IPS-20b (cell line): ENCODE measurements around the gene CHD6.

Experiments used
- H3K27ac ChIP-seq: one replicate; pipeline ENCODE4 v1.5.1; 2013; ENCODE audit warnings: low read length
- H3K27me3 ChIP-seq: 2 replicates; pipeline ENCODE4 v1.6.1; 2013; ENCODE audit warnings: mild to moderate bottlenecking, low read length, inconsistent platforms; ENCODE audit not compliant: insufficient read depth
- H3K36me3 ChIP-seq: 2 replicates; pipeline ENCODE4 v1.6.1; 2013; ENCODE audit warnings: low read depth, mild to moderate bottlenecking, inconsistent platforms, low read length, moderate library complexity; ENCODE audit not compliant: insufficient read depth
- H3K4me1 ChIP-seq: 2 replicates; pipeline ENCODE4 v1.6.1; 2013; ENCODE audit warnings: mild to moderate bottlenecking, control low read depth, inconsistent platforms, low read length, moderate library complexity; ENCODE audit not compliant: insufficient read depth
- H3K4me3 ChIP-seq: 2 replicates; pipeline ENCODE4 v1.5.1; 2013; ENCODE audit warnings: mild to moderate bottlenecking, low read length, inconsistent platforms
- H3K9ac ChIP-seq: 2 replicates; pipeline ENCODE4 v1.6.1; 2013; ENCODE audit warnings: low read depth, mild to moderate bottlenecking, inconsistent platforms, low read length, moderate library complexity
- H3K9me3 ChIP-seq: 2 replicates; pipeline ENCODE4 v1.6.1; 2013; ENCODE audit warnings: mild to moderate bottlenecking, low read depth, low read length, inconsistent platforms; ENCODE audit not compliant: insufficient read depth

The CHD6 gene

GRCh38 chr20:41643504-41643938, 25.3 kb upstream of the CHD6 start:
- no peak overlapping the region for H3K27ac ChIP-seq
- no peaks in the 10 kb centered on the region for H3K27me3 ChIP-seq
- no peak overlapping the region for H3K9ac ChIP-seq
- no peak overlapping the region for H3K4me3 ChIP-seq
- no peaks in the 10 kb centered on the region for H3K36me3 ChIP-seq
- H3K9me3 ChIP-seq, result no peaks in the 10 kb centered on the region
- H3K4me1 ChIP-seq, result peaks cover 4% of the 10 kb centered on the region; the same call in 1 of the 2 replicates

- Histone ChIP-seq H3K36me3 (no peaks in the 10 kb centered on the region), H3K9me3 (no peaks in the 10 kb centered on the region), H3K27ac (no peak overlapping the region), H3K4me3 (no peak overlapping the region), H3K9ac (no peak overlapping the region), H3K4me1 (peaks cover 4% of the 10 kb centered on the region; the same call in 1 of the 2 replicates), H3K27me3 (no peaks in the 10 kb centered on the region)
These were observed 21.5 kb upstream of the CHD6 start for GRCh38 chr20:41639630-41640029.

GRCh38 chr20:41638456-41638855, 20.3 kb upstream of the CHD6 start:
- H3K36me3 ChIP-seq, result no peaks in the 10 kb centered on the region
- H3K9ac ChIP-seq, result no peak overlapping the region
- H3K4me3 ChIP-seq, result no peak overlapping the region
- no peaks in the 10 kb centered on the region for H3K27me3 ChIP-seq
- H3K9me3 ChIP-seq, result no peaks in the 10 kb centered on the region
- H3K4me1 ChIP-seq, result peaks cover 4% of the 10 kb centered on the region; the same call in 1 of the 2 replicates
- H3K27ac ChIP-seq, result no peak overlapping the region

GRCh38 chr20:41635158-41635557, 17.0 kb upstream of the CHD6 start:
- Histone ChIP-seq H3K4me3 (no peak overlapping the region), H3K9me3 (no peaks in the 10 kb centered on the region), H3K27me3 (no peaks in the 10 kb centered on the region), H3K4me1 (peaks cover 4% of the 10 kb centered on the region; the same call in 1 of the 2 replicates), H3K36me3 (no peaks in the 10 kb centered on the region), H3K9ac (no peak overlapping the region), H3K27ac (no peak overlapping the region)

GRCh38 chr20:41632896-41633295, 14.7 kb upstream of the CHD6 start:
- H3K36me3 ChIP-seq, result no peaks in the 10 kb centered on the region
- no peak overlapping the region for H3K27ac ChIP-seq
- H3K4me3 ChIP-seq, result no peak overlapping the region
- no peaks in the 10 kb centered on the region for H3K9me3 ChIP-seq
- peaks cover 3% of the 10 kb centered on the region; the same call in 1 of the 2 replicates for H3K4me1 ChIP-seq
- no peak overlapping the region for H3K9ac ChIP-seq
- no peaks in the 10 kb centered on the region for H3K27me3 ChIP-seq

- Histone ChIP-seq H3K9ac (no peak overlapping the region), H3K9me3 (no peaks in the 10 kb centered on the region), H3K4me3 (no peak overlapping the region), H3K36me3 (no peaks in the 10 kb centered on the region), H3K4me1 (peaks cover 3% of the 10 kb centered on the region; the same call in 1 of the 2 replicates), H3K27me3 (no peaks in the 10 kb centered on the region), H3K27ac (no peak overlapping the region)
These were observed 13.6 kb upstream of the CHD6 start for GRCh38 chr20:41631826-41632225.

- no peaks in the 10 kb centered on the region for H3K9me3 ChIP-seq
- H3K9ac ChIP-seq, result no peak overlapping the region
- peaks cover 3% of the 10 kb centered on the region; the same call in 1 of the 2 replicates for H3K4me1 ChIP-seq
- no peaks in the 10 kb centered on the region for H3K27me3 ChIP-seq
- no peaks in the 10 kb centered on the region for H3K36me3 ChIP-seq
- no peak overlapping the region for H3K4me3 ChIP-seq
- no peak overlapping the region for H3K27ac ChIP-seq
These were observed 12.7 kb upstream of the CHD6 start for GRCh38 chr20:41630846-41631245.

GRCh38 chr20:41627611-41628244, 9.6 kb upstream of the CHD6 start:
- H3K27ac ChIP-seq, result no peak overlapping the region
- peaks cover 3% of the 10 kb centered on the region; the same call in 1 of the 2 replicates for H3K4me1 ChIP-seq
- H3K36me3 ChIP-seq, result no peaks in the 10 kb centered on the region
- H3K9me3 ChIP-seq, result no peaks in the 10 kb centered on the region
- no peak overlapping the region for H3K4me3 ChIP-seq
- no peak overlapping the region for H3K9ac ChIP-seq
- no peaks in the 10 kb centered on the region for H3K27me3 ChIP-seq

- H3K4me1 ChIP-seq, result peaks cover 3% of the 10 kb centered on the region; the same call in 1 of the 2 replicates
- no peaks in the 10 kb centered on the region for H3K27me3 ChIP-seq
- H3K9me3 ChIP-seq, result no peaks in the 10 kb centered on the region
- no peaks in the 10 kb centered on the region for H3K36me3 ChIP-seq
- no peak overlapping the region for H3K4me3 ChIP-seq
- H3K9ac ChIP-seq, result no peak overlapping the region
- no peak overlapping the region for H3K27ac ChIP-seq
These were observed 8.9 kb upstream of the CHD6 start for GRCh38 chr20:41627001-41627495.

- Histone ChIP-seq H3K36me3 (no peaks in the 10 kb centered on the region), H3K4me3 (no peak overlapping the region), H3K9me3 (no peaks in the 10 kb centered on the region), H3K4me1 (peaks cover 10% of the 10 kb centered on the region; the same call in 1 of the 2 replicates), H3K27me3 (no peaks in the 10 kb centered on the region; the same call in 1 of the 2 replicates), H3K9ac (no peak overlapping the region), H3K27ac (no peak overlapping the region)
These were observed 5.6 kb upstream of the CHD6 start for GRCh38 chr20:41623625-41624375.

GRCh38 chr20:41622584-41622983, 4.4 kb upstream of the CHD6 start:
- Histone ChIP-seq H3K9me3 (no peaks in the 10 kb centered on the region), H3K27ac (no peak overlapping the region), H3K36me3 (no peaks in the 10 kb centered on the region), H3K4me1 (0 out of 2 replicates have a peak, but pooled peaks cover 6% of the 10 kb centered on the region), H3K27me3 (no peaks in the 10 kb centered on the region; the same call in 1 of the 2 replicates), H3K4me3 (no peak overlapping the region), H3K9ac (no peak overlapping the region)
